22Rv1 (cell line): ENCODE measurements around the gene CASP7.
"Not testable (repeated sequence)": the region's sequence is repeated elsewhere in the genome, so short reads cannot be mapped to it uniquely, and the experiment has no call there.

Experiments
- H3K27ac ChIP-seq: fragments of 450-650 bp; 2 replicates; pipeline ENCODE4 v1.5.1; 2017
- CTCF ChIP-seq: fragments of 450-650 bp; IDR thresholded peaks from 2 replicates; pipeline ENCODE4 v1.5.1; 2017; ENCODE audit warnings: mild to moderate bottlenecking
- ZFX ChIP-seq: fragments of 450-650 bp; IDR thresholded peaks from 2 replicates; pipeline ENCODE4 v1.6.1; 2017; ENCODE audit warnings: antibody characterized with exemption, borderline replicate concordance

CASP7 gene

GRCh38 chr10:113767222-113767621, 87.5 kb downstream of the CASP7 start:
- TF ChIP-seq CTCF (no peak), ZFX (no peak)
- no peak overlapping the region for H3K27ac ChIP-seq

- TF ChIP-seq ZFX, result no peak
- TF ChIP-seq CTCF, result no peak
- no peak overlapping the region for H3K27ac ChIP-seq
These were observed 90.6 kb downstream of the CASP7 start for GRCh38 chr10:113770346-113770745.

GRCh38 chr10:113771131-113771530, 91.4 kb downstream of the CASP7 start:
- not testable (repeated sequence) for H3K27ac ChIP-seq

- no peak overlapping the region for H3K27ac ChIP-seq
- no peak for TF ChIP-seq ZFX
- no peak for TF ChIP-seq CTCF
These were observed 96.1 kb downstream of the CASP7 start for GRCh38 chr10:113775686-113776294.

- H3K27ac ChIP-seq, result no peak overlapping the region
- TF ChIP-seq ZFX (no peak), CTCF (no peak)
These were observed 96.8 kb downstream of the CASP7 start for GRCh38 chr10:113776553-113776952.
